Measurements from ENCODE around the gene LUC7L2.

GRCh38 chr7:139393621-139394211 lies 34.0 kb downstream of the LUC7L2 start:
- TF ChIP-seq CTCF (IDR thresholded peaks at IDR 0.05; ENCODE audit: borderline replicate concordance, extremely low read depth, low read length, poor library complexity, severe bottlenecking) = no peak
- no peak for TF ChIP-seq EZH2 (IDR thresholded peaks at IDR 0.05; ENCODE audit: borderline replicate concordance, low read depth, low read length, severe bottlenecking)

All from DND-41 (cell line).